Subcutaneous abdominal adipose tissue (tissue), 5 donors: ENCODE measurements around the gene EFHD1.
"Not testable (repeated sequence)": the region's sequence is repeated elsewhere in the genome, so short reads cannot be mapped to it uniquely, and the experiment has no call there.

Experiments
- H3K27ac ChIP-seq: one replicate; pipeline ENCODE4 v1.7.0; 2013; ENCODE audit warnings: low read depth, mild to moderate bottlenecking, inconsistent platforms, low read length, moderate library complexity
- H3K27me3 ChIP-seq, 5 donors: one replicate each; pipeline ENCODE4 v1.7.0; 2013; ENCODE audit warnings: low read length in 5 of 5, inconsistent platforms in 1 of 5; ENCODE audit not compliant: control insufficient read depth in 5 of 5, insufficient read depth in 4 of 5
- H3K36me3 ChIP-seq, 5 donors: one replicate each; pipeline ENCODE4 v1.7.0; 2013; ENCODE audit warnings: low read length in 5 of 5; ENCODE audit not compliant: control insufficient read depth in 5 of 5, insufficient read depth in 5 of 5
- H3K4me1 ChIP-seq, 5 donors: one replicate each; pipeline ENCODE4 v1.7.0; 2013; ENCODE audit warnings: low read length in 5 of 5, mild to moderate bottlenecking in 3 of 5, moderate library complexity in 1 of 5; ENCODE audit not compliant: control insufficient read depth in 5 of 5, insufficient read depth in 5 of 5
- H3K4me3 ChIP-seq, 5 donors: one replicate each; pipeline ENCODE4 v1.7.0; 2013; ENCODE audit warnings: low read length in 5 of 5, low read depth in 1 of 5
- H3K9ac ChIP-seq, 5 donors: one replicate each; pipeline ENCODE4 v1.7.0; 2013; ENCODE audit warnings: low read length in 5 of 5, mild to moderate bottlenecking in 4 of 5, moderate library complexity in 3 of 5
- H3K9me3 ChIP-seq, 5 donors: one replicate each; pipeline ENCODE4 v1.7.0; 2013; ENCODE audit warnings: low read length in 5 of 5; ENCODE audit not compliant: control insufficient read depth in 5 of 5
- donor health status: healthy.
- donor health status: healthy.
- donor health status: healthy.
- donor health status: healthy.
- donor health status: healthy.

The EFHD1 gene

DNA sequence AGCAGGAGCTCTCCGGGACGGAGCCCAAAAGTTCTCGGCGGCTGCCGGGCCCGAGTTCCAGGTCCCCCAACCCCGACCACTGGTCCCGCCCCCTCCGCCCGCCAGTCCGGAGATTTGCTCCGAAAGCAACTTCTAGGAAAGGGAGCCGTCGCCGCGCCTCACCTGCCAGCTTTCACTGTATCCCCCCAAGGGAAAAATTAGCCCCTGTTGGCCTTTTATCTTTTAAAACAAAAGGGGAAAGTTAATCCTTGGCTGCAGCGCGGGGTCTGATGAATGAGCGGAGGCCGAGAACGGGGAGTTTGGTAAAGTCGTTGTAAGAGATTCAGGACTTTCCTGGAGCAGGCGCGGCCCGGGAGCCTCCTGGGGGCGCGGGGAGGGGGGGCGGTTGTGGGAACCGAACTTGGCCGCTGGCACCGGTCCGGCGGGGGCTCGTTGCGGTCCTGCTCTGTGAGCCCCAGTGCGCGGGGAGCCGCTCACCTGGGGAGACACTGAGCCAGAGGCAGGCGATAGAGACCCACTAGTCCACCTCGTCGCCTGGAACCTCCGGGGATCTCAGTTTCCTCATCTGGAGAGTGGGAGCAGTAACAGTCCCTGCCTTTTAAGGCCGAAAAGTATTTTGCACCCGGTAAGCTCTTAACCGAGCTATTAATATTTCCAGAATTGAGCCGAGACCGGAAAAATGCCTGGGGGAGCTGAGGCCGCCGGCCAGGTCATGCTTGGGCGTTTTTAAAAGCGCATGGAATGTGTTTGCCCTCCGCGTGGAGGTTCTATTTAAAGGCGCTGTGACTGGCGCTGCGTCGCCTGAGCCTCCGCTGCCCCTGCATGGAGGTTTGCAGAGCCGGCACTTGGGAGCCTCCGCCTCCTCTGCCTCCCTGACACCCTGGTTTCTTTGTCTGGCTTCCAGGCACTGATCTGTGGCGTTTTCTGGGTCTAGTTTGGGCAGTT lies 1.1 kb downstream of the EFHD1 start:
- Histone ChIP-seq H3K4me3 (peak overlapping the region; percentile 50 to 73 (median 66)), H3K9ac (no peak overlapping the region), H3K27me3 (peaks cover 4 to 34% (median 18%) of the 10 kb centered on the region in 5 donors)

DNA sequence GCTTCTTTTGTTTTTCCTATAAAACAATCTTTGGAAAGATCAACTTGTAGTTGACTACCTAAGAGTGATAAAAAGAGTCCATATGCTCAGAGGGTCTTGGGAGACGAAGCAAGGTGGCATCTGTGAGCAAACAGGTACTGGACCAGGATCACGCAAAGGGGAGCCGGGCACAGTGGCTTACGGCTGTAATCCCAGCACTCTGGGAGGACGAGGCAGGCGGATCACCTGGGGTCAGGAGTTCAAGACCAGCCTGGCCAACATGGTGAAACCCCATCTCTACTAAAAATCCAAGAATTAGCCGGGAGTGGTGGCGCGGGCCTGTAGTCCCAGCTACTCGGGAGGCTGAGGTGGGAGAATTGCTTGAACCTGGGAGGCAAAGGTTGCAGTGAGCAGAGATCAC lies 2.0 kb downstream of the EFHD1 start:
- H3K9me3 ChIP-seq, H3K36me3 ChIP-seq, H3K27ac ChIP-seq, H3K9ac ChIP-seq: not testable (repeated sequence)
- peaks cover 0 to 34% (median 27%) of the 10 kb centered on the region in 5 donors for H3K4me1 ChIP-seq
- H3K27me3 ChIP-seq = peaks cover 4 to 33% (median 18%) of the 10 kb centered on the region in 5 donors
- H3K4me3 ChIP-seq = peak overlapping the region in 3 of 5 donors; percentile 39 to 72 (median 62)

More for the DNA sequence above, 1.1 kb downstream of the EFHD1 start:
- Histone ChIP-seq H3K9me3 (no peaks in the 10 kb centered on the region), H3K27ac (no peak overlapping the region), H3K4me1 (peaks cover 0 to 34% (median 27%) of the 10 kb centered on the region in 5 donors), H3K36me3 (no peaks in the 10 kb centered on the region)

DNA sequence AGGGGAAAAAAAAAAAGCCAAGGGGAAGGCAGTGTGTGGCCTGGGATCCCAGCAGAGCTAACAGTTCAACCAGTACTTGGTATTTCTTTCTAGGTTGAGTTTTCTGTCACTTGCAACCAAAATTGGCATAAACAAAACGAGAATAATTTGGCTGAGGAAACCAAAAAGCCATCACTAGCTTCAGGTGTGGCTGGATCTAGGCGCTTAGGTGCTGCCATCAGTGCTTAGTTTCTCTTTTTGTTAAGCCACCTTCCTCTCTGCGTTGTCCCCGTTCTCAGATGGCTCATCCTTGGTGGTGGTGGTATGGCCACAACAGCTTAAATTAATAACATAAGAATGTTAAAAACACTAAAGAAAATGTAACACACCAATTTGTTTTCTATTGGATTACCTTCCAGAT lies 2.4 kb downstream of the EFHD1 start:
- H3K36me3 ChIP-seq = no peaks in the 10 kb centered on the region
- peaks cover 4 to 37% (median 18%) of the 10 kb centered on the region in 5 donors for H3K27me3 ChIP-seq
- no peak overlapping the region for H3K9ac ChIP-seq
- H3K4me3 ChIP-seq = no peak overlapping the region
- no peaks in the 10 kb centered on the region for H3K9me3 ChIP-seq
- peaks cover 0 to 34% (median 27%) of the 10 kb centered on the region in 5 donors for H3K4me1 ChIP-seq
- no peak overlapping the region for H3K27ac ChIP-seq

DNA sequence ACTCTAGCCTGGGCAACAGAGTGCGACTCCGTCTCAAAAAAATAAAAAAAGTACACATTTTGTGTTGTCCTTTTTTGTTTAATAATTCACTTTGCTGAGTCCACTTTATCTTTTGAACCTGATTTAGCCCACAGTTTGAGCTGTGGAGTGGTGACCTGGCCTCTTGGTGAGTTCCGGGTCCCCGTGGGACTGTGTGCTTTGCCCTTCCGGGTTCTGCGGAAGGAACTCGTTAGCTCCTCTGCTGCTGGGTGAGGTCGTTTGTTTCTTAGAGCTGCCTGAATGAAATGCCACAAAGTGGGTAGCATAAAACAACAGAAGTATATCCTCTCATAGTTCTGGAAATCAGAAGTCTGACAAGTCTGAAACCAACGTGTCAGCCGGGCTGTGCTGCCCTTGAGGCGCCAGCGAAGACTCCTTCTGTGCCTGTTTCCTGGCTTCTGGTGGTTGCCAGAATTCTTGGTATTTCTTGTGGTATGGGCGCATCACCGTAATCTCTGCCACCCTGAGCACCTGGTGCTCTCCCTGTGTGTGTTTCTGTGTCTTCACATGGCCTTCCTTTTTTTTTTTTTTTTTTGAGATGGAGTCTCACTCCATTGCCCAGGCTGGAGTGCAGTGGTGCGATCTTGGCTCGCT lies 3.5 kb downstream of the EFHD1 start:
- Histone ChIP-seq H3K4me1 (peaks cover 0 to 34% (median 27%) of the 10 kb centered on the region in 5 donors), H3K4me3 (no peak overlapping the region), H3K27ac (no peak overlapping the region), H3K9ac (no peak overlapping the region), H3K27me3 (peaks cover 4 to 37% (median 18%) of the 10 kb centered on the region in 5 donors), H3K36me3 (no peaks in the 10 kb centered on the region), H3K9me3 (no peaks in the 10 kb centered on the region)

DNA sequence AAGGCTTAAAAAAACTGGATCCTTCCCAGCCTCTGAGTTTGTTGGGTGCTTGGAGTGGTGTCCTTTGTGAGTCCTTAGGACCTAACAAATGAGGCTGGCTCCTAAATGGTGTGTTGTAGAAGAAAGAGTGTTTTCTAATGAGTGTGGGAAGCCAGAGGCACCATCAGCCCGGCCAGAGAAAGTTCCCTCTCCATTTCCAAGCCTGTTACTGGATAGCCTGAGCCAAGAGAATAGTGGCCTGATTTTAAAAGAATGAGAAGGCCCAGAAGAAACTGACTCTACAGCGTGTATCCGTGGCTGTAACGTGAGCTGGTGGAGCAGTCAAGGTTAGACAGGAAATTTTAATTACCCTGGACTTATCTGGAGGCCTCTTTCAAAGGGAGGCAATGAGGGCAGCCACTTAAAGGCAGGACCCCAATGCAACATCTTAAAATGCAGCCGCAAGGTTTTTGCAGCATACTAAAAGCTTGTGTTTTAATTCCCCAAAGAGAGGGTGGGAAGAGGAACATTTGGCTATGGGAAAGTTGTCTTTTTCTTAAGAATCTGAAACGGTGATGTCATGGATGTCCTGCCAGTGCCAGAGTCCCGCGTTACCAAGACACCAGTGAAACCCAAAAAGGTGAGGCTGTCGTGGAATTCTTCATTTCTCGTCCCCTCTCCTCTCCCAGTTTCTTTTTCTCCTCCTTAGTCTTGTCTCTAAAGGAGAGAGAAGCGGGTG lies 4.6 kb downstream of the EFHD1 start:
- Histone ChIP-seq H3K4me1 (peaks cover 0 to 25% (median 19%) of the 10 kb centered on the region in 5 donors), H3K27ac (no peak overlapping the region), H3K9me3 (no peaks in the 10 kb centered on the region), H3K4me3 (peak overlapping the region in 1 of 5 donors; percentile 33), H3K27me3 (peaks cover 0 to 26% (median 12%) of the 10 kb centered on the region in 5 donors), H3K9ac (no peak overlapping the region), H3K36me3 (no peaks in the 10 kb centered on the region)

DNA sequence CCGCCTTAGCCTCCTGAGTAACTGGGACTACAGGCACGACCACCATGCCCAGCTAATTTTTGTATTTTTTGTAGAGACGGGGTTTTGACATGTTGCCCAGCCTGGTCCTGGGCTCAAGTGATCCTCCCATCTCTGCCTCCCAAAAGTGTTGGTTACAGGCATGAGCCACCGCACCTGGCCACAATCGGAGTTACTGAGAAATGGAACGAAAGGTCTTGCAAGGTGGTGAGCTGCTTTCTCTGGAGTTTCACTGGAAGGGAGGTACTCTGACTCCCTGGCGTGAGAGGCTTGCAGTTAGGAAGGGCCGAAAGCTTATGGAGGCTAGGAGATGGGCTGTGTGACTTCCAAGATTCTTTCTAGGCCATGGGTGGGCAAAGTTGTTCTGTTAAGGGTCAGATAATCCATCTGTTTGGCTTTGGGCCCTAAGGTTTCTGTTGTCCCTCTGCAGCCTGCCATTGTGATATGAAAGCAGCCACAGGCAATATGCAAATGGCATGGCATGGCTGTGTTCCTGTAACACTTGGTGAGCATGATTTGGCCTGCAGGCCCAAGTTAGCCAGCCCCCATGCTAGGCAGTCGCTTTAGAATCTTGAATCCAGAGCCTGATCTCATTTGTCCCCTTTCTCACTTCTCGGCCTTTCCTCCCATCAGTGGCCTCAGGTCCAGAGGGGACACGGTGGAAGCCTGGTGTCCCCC lies 7.9 kb downstream of the EFHD1 start:
- H3K9ac ChIP-seq = no peak overlapping the region
- H3K36me3 ChIP-seq = no peaks in the 10 kb centered on the region
- H3K9me3 ChIP-seq = no peaks in the 10 kb centered on the region
- H3K4me3 ChIP-seq = no peak overlapping the region
- peaks cover 0 to 5% (median 3%) of the 10 kb centered on the region in 5 donors for H3K4me1 ChIP-seq
- H3K27me3 ChIP-seq = peaks cover 0 to 5% (median 2%) of the 10 kb centered on the region in 5 donors
- H3K27ac ChIP-seq = no peak overlapping the region

DNA sequence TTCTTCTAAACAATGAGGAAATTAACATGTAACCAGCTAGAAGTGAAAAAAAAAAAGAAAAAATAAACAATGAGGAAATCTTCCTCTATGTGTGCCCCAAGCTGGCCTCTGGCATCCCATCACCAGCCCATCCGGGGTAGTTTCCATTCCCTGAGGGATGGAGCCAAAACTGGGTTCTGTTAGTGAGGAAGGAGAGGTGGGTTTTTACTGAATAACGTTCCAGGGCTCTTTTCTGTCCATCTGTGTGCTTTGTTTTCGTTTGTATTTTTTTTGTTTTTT lies 9.7 kb downstream of the EFHD1 start:
- H3K27me3 ChIP-seq = peaks cover 0 to 5% (median 2%) of the 10 kb centered on the region in 5 donors
- H3K27ac ChIP-seq = no peak overlapping the region
- no peaks in the 10 kb centered on the region for H3K9me3 ChIP-seq
- H3K36me3 ChIP-seq = no peaks in the 10 kb centered on the region
- H3K4me1 ChIP-seq = peaks cover 0 to 3% (median 0%) of the 10 kb centered on the region in 5 donors
- no peak overlapping the region for H3K4me3 ChIP-seq
- no peak overlapping the region for H3K9ac ChIP-seq

DNA sequence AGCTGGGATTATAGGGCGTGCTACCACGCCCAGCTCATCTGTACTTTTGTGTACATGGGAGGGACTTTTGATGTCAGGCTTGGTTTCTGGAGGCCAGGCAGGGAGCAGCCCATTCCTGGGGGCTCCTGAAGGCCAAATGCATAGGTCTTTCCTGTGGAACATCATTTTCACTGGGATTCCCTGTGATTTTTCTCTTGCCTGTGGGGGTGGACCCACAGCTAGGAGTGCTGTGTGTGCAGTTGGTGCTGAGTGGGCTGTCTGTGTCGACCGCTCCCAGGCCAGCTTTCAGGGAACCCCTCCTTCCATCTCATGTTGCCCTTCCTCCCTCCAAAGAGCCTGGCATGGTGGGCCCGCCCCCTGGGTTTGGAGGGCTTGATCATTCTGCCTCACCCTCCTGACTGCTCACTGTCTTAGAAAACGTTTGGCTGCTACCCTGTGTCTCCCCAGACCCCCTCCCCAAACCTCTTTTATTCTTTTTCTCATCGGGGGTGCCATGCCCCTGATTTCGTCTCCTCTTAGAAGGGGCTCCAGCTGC lies 10.5 kb downstream of the EFHD1 start:
- Histone ChIP-seq H3K4me3 (no peak overlapping the region), H3K9ac (no peak overlapping the region), H3K4me1 (no peaks in the 10 kb centered on the region), H3K36me3 (no peaks in the 10 kb centered on the region), H3K27ac (no peak overlapping the region), H3K27me3 (peaks cover 0 to 9% (median 2%) of the 10 kb centered on the region in 5 donors), H3K9me3 (no peaks in the 10 kb centered on the region)

DNA sequence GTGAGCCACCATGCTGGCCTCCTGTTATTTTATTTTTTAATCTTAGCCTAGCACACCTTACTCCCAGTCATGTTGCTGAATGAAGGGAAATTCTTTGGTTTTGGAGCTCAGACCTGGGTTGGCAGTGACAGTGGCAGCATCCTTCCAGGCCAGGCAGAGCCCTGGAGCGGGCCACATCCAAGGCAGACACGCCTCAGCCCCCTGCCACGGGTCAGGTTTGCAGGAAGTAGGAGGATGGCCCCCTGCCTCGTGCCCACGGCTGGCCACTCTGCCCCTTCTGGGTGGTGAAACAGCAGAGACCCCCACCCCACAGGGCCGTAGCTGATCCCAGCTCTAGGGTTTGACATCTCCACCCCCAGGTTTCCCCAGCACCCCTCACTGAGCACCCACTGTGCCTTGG lies 11.7 kb downstream of the EFHD1 start:
- peaks cover 0 to 10% (median 2%) of the 10 kb centered on the region in 5 donors for H3K27me3 ChIP-seq
- H3K27ac ChIP-seq = no peak overlapping the region
- no peak overlapping the region for H3K9ac ChIP-seq
- H3K4me3 ChIP-seq = no peak overlapping the region
- no peaks in the 10 kb centered on the region for H3K4me1 ChIP-seq
- H3K9me3 ChIP-seq = no peaks in the 10 kb centered on the region
- H3K36me3 ChIP-seq = no peaks in the 10 kb centered on the region
